Adrenal gland (tissue), 12 donors: Measurements from ENCODE around the gene RSL24D1. TPM values are rescaled to one million over a fixed set of nuclear protein-coding genes. Genes with fewer than 3 reads are reported as not detected.

Experiments used
- DNase-seq, 7 donors: peaks; one replicate each; pipeline ENCODE4 v3.0.0-alpha.2; 2019 to 2020
- H3K27ac ChIP-seq, 5 donors: fragments of 200-600 bp; sonication (generic) in 4 of 5; 1 replicate in 3 of 5; 2 replicates in 2 of 5; pipeline versions ENCODE4 v1.5.1 to v1.8.0; 2016 to 2020; ENCODE audit warnings: mild to moderate bottlenecking in 1 of 5
- H3K27me3 ChIP-seq: fragments of 200-600 bp; 2 replicates; pipeline ENCODE4 v1.8.0; 2021
- H3K36me3 ChIP-seq, 2 donors: fragments of 200-600 bp; replicated peaks in 1 of 2; 1 replicate in 1 of 2; 2 replicates in 1 of 2; pipeline versions ENCODE4 v1.5.1 to v1.8.0; 2018 to 2022
- H3K4me1 ChIP-seq, 2 donors: fragments of 200-600 bp; replicated peaks in 1 of 2; 1 replicate in 1 of 2; 2 replicates in 1 of 2; pipeline versions ENCODE4 v1.5.1 to v1.8.0; 2018 to 2021
- H3K4me3 ChIP-seq, 4 donors: fragments of 200-600 bp; sonication (generic) in 3 of 4; one replicate each; pipeline ENCODE4 v1.5.1; 2016 to 2018
- H3K9me3 ChIP-seq, 3 donors: fragments of 200-600 bp; sonication (generic) in 1 of 3; replicated peaks in 1 of 3; 1 replicate in 2 of 3; 2 replicates in 1 of 3; pipeline versions ENCODE4 v1.5.1 to v1.8.0; 2016 to 2021
- CTCF ChIP-seq, 6 experiments: fragments of 450-650 bp in 4 of 6; fragments of 200-600 bp in 2 of 6; sonication (generic) in 1 of 6; IDR thresholded peaks; 1 replicate in 5 of 6; 2 replicates in 1 of 6; pipeline versions ENCODE4 v1.5.1 to v1.8.0; 2016 to 2021; ENCODE audit warnings: antibody characterized with exemption in 6 of 6, mild to moderate bottlenecking in 2 of 6, moderate library complexity in 1 of 6
- POLR2A ChIP-seq, 2 donors: fragments of 450-650 bp; IDR thresholded peaks; one replicate each; pipeline ENCODE4 v1.6.1; 2017; ENCODE audit warnings: antibody characterized with exemption in 2 of 2, mild to moderate bottlenecking in 2 of 2, moderate library complexity in 1 of 2
- WGBS, 4 donors: extraction: QIAGEN DNeasy Blood & Tissue Kit in 2 of 4; methylation state at CpG; one replicate each; pipeline versions ENCODE4 v1.1.5 to v1.1.7; 2013 to 2017; 5-methylcytosine and 5-hydroxymethylcytosine counted together
- intact Hi-C, 2 donors: fragments of 100-400 bp; cut with DNase I; formaldehyde crosslinking; loops; one replicate each; pipeline versions ENCODE4 v1.14.1 to v1.15.0; 2022 to 2023
- polyA plus RNA-seq, 3 donors: library from polyadenylated mRNA; stranded (reverse); fragments of 200-250 nt in 2 of 3; fragments of 350-450 nt in 1 of 3; fragmentation: Illumina TruSeq in 1 of 3; extraction: RNeasy Lipid Tissue Mini Kit (QIAGEN cat#74804) in 1 of 3; gene quantifications; one replicate each; pipeline ENCODE4 v1.2.3, GENCODE V29; 2013 to 2014
- total RNA-seq, 9 donors: library from RNA; depleted of rRNA in 4 of 9; stranded (reverse); fragments of >200 nt in 4 of 9; fragments of 120-200 nt in 1 of 9; fragmentation: NEBNext Ultra II Directional in 1 of 9; extraction: Animal tissue kit (Norgen Biotek cat#: 25700) in 1 of 9; gene quantifications; one replicate each; pipeline versions ENCODE4 v1.1.0 to v1.2.4, GENCODE V29; 2013 to 2023
- donor health status: healthy with polysubstance abuse.
- donor health status: Bipolar disorder and iron deficiency.
- donor health status: DM: yes; HTN: yes; CAD: no.
- donor health status: DM: no; HTN: no; CAD: no.
- donor health status: DM: no; HTN: no; CAD: no.
- donor health status: DM: yes; HTN: yes; CAD: no.

Gene RSL24D1
- total and polyA plus RNA-seq, 12 donors = 31.9 to 76.2 (median 50.7) TPM

DNA sequence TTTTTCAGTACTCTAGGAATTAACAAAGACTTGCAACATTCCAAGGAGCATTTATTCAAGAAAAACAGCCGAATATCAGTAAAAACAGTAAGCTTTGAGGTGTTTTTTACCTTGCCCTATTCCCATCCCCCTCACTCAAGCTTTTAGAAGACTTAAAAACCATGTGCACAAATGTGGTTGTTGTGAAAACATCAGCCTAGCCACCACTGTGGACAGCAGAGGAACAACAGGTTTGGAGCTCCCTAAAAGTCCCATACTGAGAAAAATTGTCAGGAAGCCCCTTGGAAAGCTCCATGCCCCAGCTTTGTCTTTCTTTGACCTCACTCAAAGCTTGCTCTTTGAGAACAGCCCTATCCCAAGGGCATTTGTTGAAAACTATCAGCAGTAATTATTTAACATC is 34.7 kb upstream of the RSL24D1 start:
- Histone ChIP-seq H3K4me3 (no peak overlapping the region), H3K4me1 (peaks cover 0 to 4% of the 10 kb centered on the region in 2 donors), H3K36me3 (no peaks in the 10 kb centered on the region), H3K27me3 (no peaks in the 10 kb centered on the region), H3K9me3 (no peaks in the 10 kb centered on the region), H3K27ac (no peak overlapping the region)
- no peak for DNase-seq
- TF ChIP-seq POLR2A (IDR thresholded peaks at IDR 0.05) (no peak), CTCF (IDR thresholded peaks at IDR 0.05) (no peak)
- WGBS, 4 donors = 93 to 97% (median 95%) methylated on average over 1 of the region's 1 CpG
- intact Hi-C loops = no loop called here

- H3K4me1 ChIP-seq = peaks cover 0 to 4% of the 10 kb centered on the region in 2 donors
- TF ChIP-seq CTCF (IDR thresholded peaks at IDR 0.05) (no peak), POLR2A (IDR thresholded peaks at IDR 0.05) (no peak)
- intact Hi-C loops = no loop called here
- 93 to 100% (median 98%) methylated on average over 1 of the region's 1 CpG for WGBS, 4 donors
- H3K27me3 ChIP-seq = no peaks in the 10 kb centered on the region
- no peak overlapping the region for H3K4me3 ChIP-seq
- no peak overlapping the region for H3K27ac ChIP-seq
- DNase-seq = no peak
- no peaks in the 10 kb centered on the region for H3K9me3 ChIP-seq
- H3K36me3 ChIP-seq = no peaks in the 10 kb centered on the region
These were observed 34.2 kb upstream of the RSL24D1 start for GRCh38 chr15:55230953-55231352.

DNA sequence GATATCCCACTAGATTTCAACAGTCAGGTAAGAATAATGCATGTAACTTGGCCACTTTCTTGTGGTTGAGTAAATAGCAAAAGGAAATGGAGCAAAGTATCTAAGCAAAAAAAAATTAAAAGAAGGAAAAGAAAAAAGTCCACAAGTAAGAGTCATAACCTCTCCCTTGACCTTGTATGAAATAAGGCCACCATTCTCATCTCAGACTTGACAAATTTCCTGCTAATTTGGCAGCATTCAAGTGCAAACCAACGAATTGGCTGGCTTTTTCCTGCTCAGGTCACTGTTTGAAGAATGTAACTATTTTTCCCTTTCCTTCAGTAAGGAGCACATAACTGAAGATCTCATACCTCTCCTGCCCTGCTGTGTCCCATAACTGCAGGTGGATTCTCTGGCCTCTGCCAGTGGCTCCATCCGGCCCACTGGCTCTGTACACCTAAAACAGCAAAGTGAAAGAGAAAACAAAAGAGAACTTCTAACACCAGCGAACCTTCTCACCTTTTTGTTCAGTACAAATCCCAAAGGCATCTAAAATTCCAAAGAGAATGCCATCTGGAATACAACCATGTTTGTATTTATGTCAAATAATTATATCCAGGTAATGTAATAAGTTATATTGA is 33.4 kb upstream of the RSL24D1 start:
- intact Hi-C loops = no loop called here
- TF ChIP-seq CTCF (IDR thresholded peaks at IDR 0.05) (no peak), POLR2A (IDR thresholded peaks at IDR 0.05) (no peak)
- peaks cover 0 to 3% of the 10 kb centered on the region in 2 donors for H3K36me3 ChIP-seq
- 52 to 65% (median 59%) methylated on average over 3 of the region's 3 CpGs for WGBS, 4 donors
- H3K27me3 ChIP-seq = no peaks in the 10 kb centered on the region
- H3K4me1 ChIP-seq = peaks cover 0 to 4% of the 10 kb centered on the region in 2 donors
- DNase-seq = no peak
- no peak overlapping the region for H3K27ac ChIP-seq
- H3K9me3 ChIP-seq = no peaks in the 10 kb centered on the region
- no peak overlapping the region for H3K4me3 ChIP-seq

DNA sequence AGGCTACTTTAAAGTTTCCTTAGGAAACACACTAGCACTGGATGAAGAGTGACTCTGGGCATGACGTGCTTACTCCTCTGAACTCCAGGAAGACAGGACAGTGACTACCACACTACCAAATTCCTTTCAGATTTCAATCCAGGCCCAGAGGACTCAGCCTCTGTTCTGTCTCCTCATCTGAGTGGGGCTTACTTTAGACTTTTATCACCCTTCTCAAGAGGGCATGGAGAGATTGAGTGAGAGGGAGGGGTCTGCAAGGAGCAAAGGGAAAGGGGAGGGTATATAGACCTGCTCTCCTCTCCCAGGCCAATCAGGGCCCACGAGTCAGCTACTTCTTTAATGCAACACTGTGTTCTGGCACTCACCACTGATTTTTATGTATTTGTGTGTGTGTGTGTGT is 29.4 kb upstream of the RSL24D1 start:
- Histone ChIP-seq H3K36me3 (peaks cover 0 to 3% of the 10 kb centered on the region in 2 donors), H3K27me3 (no peaks in the 10 kb centered on the region), H3K4me3 (no peak overlapping the region), H3K4me1 (peaks cover 0 to 4% of the 10 kb centered on the region in 2 donors), H3K27ac (no peak overlapping the region), H3K9me3 (no peaks in the 10 kb centered on the region)
- DNase-seq = no peak
- intact Hi-C loops = no loop called here
- TF ChIP-seq POLR2A (IDR thresholded peaks at IDR 0.05) (no peak), CTCF (IDR thresholded peaks at IDR 0.05) (no peak)
- 89 to 97% (median 93%) methylated on average over 2 of the region's 2 CpGs for WGBS, 4 donors
